GM18870 (cell line): Measurements from ENCODE around the gene MMP26.
"Not testable (repeated sequence)": the region's sequence is repeated elsewhere in the genome, so short reads cannot be mapped to it uniquely, and the experiment has no call there.

Source experiments
- ATAC-seq: cut with Tn5 transposase; IDR thresholded peaks from one replicate; pipeline ENCODE4 v1.9.1; 2021; ENCODE audit warnings: moderate library complexity; ENCODE audit not compliant: unreplicated experiment

The MMP26 gene

GRCh38 chr11:4722616-4723534 is 18.3 kb downstream of the MMP26 start:
- ATAC-seq, result not testable (repeated sequence)

DNA sequence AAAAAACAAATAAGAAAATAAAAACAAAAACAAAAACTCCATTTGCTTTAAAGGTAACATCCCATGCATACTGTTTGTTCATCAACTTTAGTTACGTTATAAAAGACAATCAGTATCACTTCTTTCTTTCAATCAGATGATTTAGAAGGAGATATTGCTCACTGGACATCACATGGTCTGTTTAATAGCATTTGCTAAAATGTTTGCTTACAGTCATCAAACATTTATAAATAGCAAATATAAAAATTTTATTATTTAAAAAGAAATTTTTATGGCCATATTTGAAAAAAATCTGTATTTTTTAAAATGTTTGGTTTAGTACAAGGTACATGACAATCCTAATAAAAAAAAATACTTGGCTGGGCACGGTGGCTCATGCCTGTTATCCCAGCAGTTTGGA is 22.6 kb downstream of the MMP26 start:
- no peak for ATAC-seq

DNA sequence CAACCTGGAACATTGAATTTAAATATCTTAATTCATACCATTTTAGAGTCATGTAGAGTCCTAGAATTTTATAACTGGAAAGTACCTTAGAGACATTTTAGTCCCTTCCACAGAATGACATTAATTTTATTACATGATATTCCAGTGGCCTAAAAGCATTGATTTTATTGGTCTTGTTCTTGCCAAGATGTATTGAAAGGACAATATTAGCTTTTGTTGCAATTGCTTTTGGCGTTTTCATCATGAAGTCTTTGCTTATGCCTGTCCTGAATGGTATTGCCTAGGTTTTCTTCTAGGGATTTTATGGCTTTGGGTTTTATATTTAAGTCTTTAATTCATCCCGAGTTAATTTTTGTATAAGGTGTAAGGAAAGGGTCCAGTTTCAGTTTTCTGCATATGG is 36.2 kb downstream of the MMP26 start:
- ATAC-seq, result no peak

DNA sequence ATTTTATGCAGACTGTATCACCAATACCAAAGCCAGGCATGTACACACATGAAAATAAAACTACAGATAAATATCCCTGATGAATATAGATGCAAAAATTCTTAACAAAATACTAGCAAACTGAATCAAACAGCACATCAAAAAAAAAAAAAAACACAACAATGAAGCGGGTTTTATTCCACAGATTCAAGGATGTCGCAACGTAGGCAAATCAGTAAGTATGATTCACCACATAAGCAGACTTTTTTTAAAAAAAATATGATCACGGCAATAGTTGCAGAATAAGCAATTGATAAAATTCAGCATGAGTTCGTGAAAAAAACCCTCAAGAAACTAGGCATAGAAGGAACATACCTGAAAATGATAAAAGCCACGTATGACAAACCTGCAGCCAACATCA is 43.9 kb downstream of the MMP26 start:
- no peak for ATAC-seq

DNA sequence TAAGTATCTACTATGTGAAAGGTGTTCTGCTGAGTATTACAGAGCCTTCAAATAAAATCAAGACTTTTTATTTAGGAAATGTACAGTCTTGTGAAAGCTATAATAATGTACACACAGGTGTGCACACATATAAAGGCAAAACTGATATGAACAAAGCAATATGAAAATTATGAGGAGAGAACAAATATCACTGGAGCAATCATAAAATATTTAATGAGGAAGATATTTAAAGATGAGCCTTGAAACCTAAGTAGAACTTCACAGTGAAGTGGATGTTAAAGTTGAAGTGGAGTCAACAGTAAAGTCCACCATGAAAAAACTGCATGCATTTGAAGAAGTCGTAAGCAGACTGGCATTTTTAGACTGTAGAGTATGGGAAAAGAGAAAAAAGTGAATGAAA is 46.6 kb downstream of the MMP26 start:
- no peak for ATAC-seq
